Astrocyte (in vitro differentiated cells and primary cell): Measurements from ENCODE around the gene SPAG6. TPM values are rescaled to one million over a fixed set of nuclear protein-coding genes. Genes with fewer than 3 reads are reported as not detected.

ENCODE experiments used
- DNase-seq: peaks from one replicate; pipeline ENCODE4 v3.0.0-alpha.2; 2010; ENCODE audit warnings: low read depth
- FAIRE-seq: peaks from 2 replicates; lab custom pipeline; 2011; peaks lifted over from hg19 to GRCh38; lab: Jason Lieb, UNC
- H2AFZ ChIP-seq: 2 replicates; pipeline ENCODE4 v1.6.0; 2012; ENCODE audit warnings: low read depth, low read length, inconsistent platforms
- H3K27ac ChIP-seq: 2 replicates; pipeline ENCODE4 v1.5.1; 2011; ENCODE audit warnings: low read depth, low read length, inconsistent platforms
- H3K27me3 ChIP-seq: 2 replicates; pipeline ENCODE4 v1.6.0; 2011; ENCODE audit warnings: low read length, inconsistent platforms; ENCODE audit not compliant: insufficient read depth
- H3K36me3 ChIP-seq: 2 replicates; pipeline ENCODE4 v1.5.1; 2011; ENCODE audit warnings: low read length, inconsistent platforms; ENCODE audit not compliant: insufficient read depth
- H3K4me1 ChIP-seq: 2 replicates; pipeline ENCODE4 v1.5.1; 2011; ENCODE audit warnings: low read length, inconsistent platforms; ENCODE audit not compliant: insufficient read depth
- H3K4me2 ChIP-seq: 2 replicates; pipeline ENCODE4 v1.6.0; 2012; ENCODE audit warnings: low read length, inconsistent platforms
- H3K4me3 ChIP-seq: 2 replicates; pipeline ENCODE4 v1.5.1; 2011; ENCODE audit warnings: low read depth, mild to moderate bottlenecking, low read length, inconsistent platforms; ENCODE audit not compliant: insufficient read depth
- H3K79me2 ChIP-seq: 2 replicates; pipeline ENCODE4 v1.6.0; 2012; ENCODE audit warnings: mild to moderate bottlenecking, low read length, inconsistent platforms; ENCODE audit not compliant: insufficient read depth
- H3K9ac ChIP-seq: 2 replicates; pipeline ENCODE4 v1.6.0; 2012; ENCODE audit warnings: mild to moderate bottlenecking, low read length, inconsistent platforms
- H3K9me3 ChIP-seq: 2 replicates; pipeline ENCODE4 v1.5.1; 2012; ENCODE audit warnings: low read depth, mild to moderate bottlenecking, low read length, inconsistent platforms; ENCODE audit not compliant: insufficient read depth
- H4K20me1 ChIP-seq: 2 replicates; pipeline ENCODE4 v1.6.0; 2012; ENCODE audit warnings: low read length, inconsistent platforms; ENCODE audit not compliant: insufficient read depth
- H3K27ac Mint-ChIP-seq: one replicate; pipeline ENCODE4 v1.8.0; 2021; ENCODE audit warnings: mild to moderate bottlenecking, mixed read lengths; ENCODE audit not compliant: unreplicated experiment
- H3K27me3 Mint-ChIP-seq: one replicate; pipeline ENCODE4 v1.8.0; 2021; ENCODE audit warnings: low read depth, mixed read lengths; ENCODE audit not compliant: unreplicated experiment
- H3K36me3 Mint-ChIP-seq: one replicate; pipeline ENCODE4 v1.8.0; 2021; ENCODE audit warnings: low read depth, mixed read lengths; ENCODE audit not compliant: unreplicated experiment
- H3K4me1 Mint-ChIP-seq: one replicate; pipeline ENCODE4 v1.8.0; 2021; ENCODE audit warnings: low read depth, mixed read lengths; ENCODE audit not compliant: unreplicated experiment
- H3K4me3 Mint-ChIP-seq: one replicate; pipeline ENCODE4 v1.8.0; 2021; ENCODE audit warnings: mild to moderate bottlenecking, moderate library complexity, mixed read lengths; ENCODE audit not compliant: unreplicated experiment
- H3K9me3 Mint-ChIP-seq: one replicate; pipeline ENCODE4 v1.8.0; 2021; ENCODE audit warnings: mild to moderate bottlenecking, mixed read lengths; ENCODE audit not compliant: unreplicated experiment
- EZH2 ChIP-seq: IDR thresholded peaks from 2 replicates; pipeline ENCODE4 v1.6.1; 2012; ENCODE audit warnings: mild to moderate bottlenecking, low read length, inconsistent platforms; ENCODE audit not compliant: insufficient read depth
- total RNA-seq: library from RNA; stranded (reverse); gene quantifications from 2 replicates; pipeline ENCODE4 v1.2.1, GENCODE V29; 2021
- TF ChIP-seq, protein P1 (sequence below): IDR thresholded peaks from 2 replicates; pipeline ENCODE4 v1.5.1; 2011; ENCODE audit warnings: low read depth, mild to moderate bottlenecking, inconsistent platforms, low read length, moderate library complexity; ENCODE audit not compliant: insufficient read depth

Gene SPAG6
- total RNA-seq, 1 donor from 2014 or later, result not detected

DNA sequence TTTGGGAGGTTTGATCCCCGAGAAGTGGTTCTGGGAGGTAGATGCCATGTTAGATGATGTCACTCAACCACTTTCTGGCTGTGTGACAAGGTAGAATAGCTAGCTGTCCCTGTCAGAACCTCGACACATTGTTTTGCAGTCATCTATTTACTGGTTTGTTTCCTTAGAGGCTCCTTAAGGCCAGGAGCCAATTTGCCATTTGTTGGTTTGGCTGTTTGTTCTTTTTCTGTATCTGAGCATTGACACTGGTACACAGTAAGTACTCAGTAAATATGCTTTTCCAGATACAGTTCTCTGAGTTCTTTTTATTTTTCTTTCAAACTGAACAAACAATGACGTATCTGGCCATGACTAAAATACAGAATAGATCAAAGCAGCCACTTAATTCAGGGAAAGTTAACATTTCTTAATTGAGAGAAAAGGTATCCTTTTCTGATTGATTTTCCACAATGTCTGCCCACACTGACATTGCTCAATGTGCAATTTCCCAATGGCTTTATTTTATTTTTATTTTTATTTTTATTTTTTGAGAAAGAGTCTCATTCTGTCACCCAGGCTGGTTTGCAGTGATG lies 121.6 kb downstream of the SPAG6 start:
- Mint-ChIP-seq H3K27ac (no peak overlapping the region), H3K4me1 (no peaks in the 10 kb centered on the region), H3K9me3 (no peaks in the 10 kb centered on the region), H3K27me3 (peaks cover 29% of the 10 kb centered on the region), H3K4me3 (no peak overlapping the region), H3K36me3 (no peaks in the 10 kb centered on the region)
- DNase-seq (no peak), FAIRE-seq (no peak)
- H3K27ac ChIP-seq, result no peak overlapping the region
- peaks cover 13% of the 10 kb centered on the region for H3K27me3 ChIP-seq
- H3K4me3 ChIP-seq, result no peak overlapping the region
- no peak overlapping the region for H3K4me2 ChIP-seq
- H3K9ac ChIP-seq, result no peak overlapping the region
- H2AFZ ChIP-seq, result no peak overlapping the region
- no peak for TF ChIP-seq EZH2
- TF ChIP-seq, protein P1, sequence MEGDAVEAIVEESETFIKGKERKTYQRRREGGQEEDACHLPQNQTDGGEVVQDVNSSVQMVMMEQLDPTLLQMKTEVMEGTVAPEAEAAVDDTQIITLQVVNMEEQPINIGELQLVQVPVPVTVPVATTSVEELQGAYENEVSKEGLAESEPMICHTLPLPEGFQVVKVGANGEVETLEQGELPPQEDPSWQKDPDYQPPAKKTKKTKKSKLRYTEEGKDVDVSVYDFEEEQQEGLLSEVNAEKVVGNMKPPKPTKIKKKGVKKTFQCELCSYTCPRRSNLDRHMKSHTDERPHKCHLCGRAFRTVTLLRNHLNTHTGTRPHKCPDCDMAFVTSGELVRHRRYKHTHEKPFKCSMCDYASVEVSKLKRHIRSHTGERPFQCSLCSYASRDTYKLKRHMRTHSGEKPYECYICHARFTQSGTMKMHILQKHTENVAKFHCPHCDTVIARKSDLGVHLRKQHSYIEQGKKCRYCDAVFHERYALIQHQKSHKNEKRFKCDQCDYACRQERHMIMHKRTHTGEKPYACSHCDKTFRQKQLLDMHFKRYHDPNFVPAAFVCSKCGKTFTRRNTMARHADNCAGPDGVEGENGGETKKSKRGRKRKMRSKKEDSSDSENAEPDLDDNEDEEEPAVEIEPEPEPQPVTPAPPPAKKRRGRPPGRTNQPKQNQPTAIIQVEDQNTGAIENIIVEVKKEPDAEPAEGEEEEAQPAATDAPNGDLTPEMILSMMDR, result no peak
- H3K9me3 ChIP-seq, result no peaks in the 10 kb centered on the region
- no peaks in the 10 kb centered on the region for H3K79me2 ChIP-seq
- H3K36me3 ChIP-seq, result no peaks in the 10 kb centered on the region
- no peaks in the 10 kb centered on the region for H3K4me1 ChIP-seq
- H4K20me1 ChIP-seq, result no peaks in the 10 kb centered on the region

Other genes starting within 250 kb of the SPAG6 start
- not detected in 2 replicates for gene EBLN1, start 127.5 kb upstream of the SPAG6 start, total RNA-seq
- 28.0 and 28.8 TPM in 2 replicates for gene COMMD3, start 29.1 kb upstream of the SPAG6 start, total RNA-seq
- gene BMI1, start 24.4 kb upstream of the SPAG6 start, total RNA-seq, result 29.7 and 30.8 TPM in 2 replicates